8988T (cell line): ENCODE measurements around the gene DMC1.

Source experiments
- DNase-seq: peaks from one replicate; pipeline ENCODE4 v3.0.0; 2011

DMC1 gene

GRCh38 chr22:38566726-38567504 lies 3.1 kb downstream of the DMC1 start:
- DNase-seq, result no peak

GRCh38 chr22:38565441-38565840 lies 4.5 kb downstream of the DMC1 start:
- DNase-seq, result no peak

GRCh38 chr22:38564669-38565068 lies 5.3 kb downstream of the DMC1 start:
- no peak for DNase-seq

GRCh38 chr22:38554281-38554680 lies 15.7 kb downstream of the DMC1 start:
- DNase-seq, result no peak

- no peak for DNase-seq
These were observed 20.7 kb downstream of the DMC1 start for GRCh38 chr22:38549101-38549894.

GRCh38 chr22:38540701-38541100 lies 29.3 kb downstream of the DMC1 start:
- DNase-seq, result no peak

- no peak for DNase-seq
These were observed 38.6 kb downstream of the DMC1 start for GRCh38 chr22:38531251-38531938.

GRCh38 chr22:38524429-38524828 lies 45.6 kb downstream of the DMC1 start:
- no peak for DNase-seq

GRCh38 chr22:38523479-38523878 lies 46.5 kb downstream of the DMC1 start:
- no peak for DNase-seq

GRCh38 chr22:38523029-38523428 lies 47.0 kb downstream of the DMC1 start:
- DNase-seq, result no peak

GRCh38 chr22:38519453-38520250 lies 50.3 kb downstream of the DMC1 start:
- no peak for DNase-seq

- DNase-seq, result no peak
These were observed 51.4 kb downstream of the DMC1 start for GRCh38 chr22:38518620-38519019.

- peak; percentile 39 for DNase-seq
These were observed 56.9 kb downstream of the DMC1 start for GRCh38 chr22:38513063-38513462.

GRCh38 chr22:38510416-38510970 lies 59.5 kb downstream of the DMC1 start:
- no peak for DNase-seq

GRCh38 chr22:38506118-38506962 lies 63.6 kb downstream of the DMC1 start, which contains the start of gene DDX17:
Gene DDX17, minus strand, starts transcription at chr22:38506311.
- peak; percentile 49 for DNase-seq

- DNase-seq, result peak; percentile 34
These were observed 64.4 kb downstream of the DMC1 start for GRCh38 chr22:38505541-38506117.

- DNase-seq, result no peak
These were observed 65.0 kb downstream of the DMC1 start for GRCh38 chr22:38504731-38505540.

- no peak for DNase-seq
These were observed 67.0 kb downstream of the DMC1 start for GRCh38 chr22:38503021-38503420.

- no peak for DNase-seq
These were observed 67.9 kb downstream of the DMC1 start for GRCh38 chr22:38501797-38502672.
